Measurements from ENCODE around the gene HTR5A. TPM values are rescaled to one million over a fixed set of nuclear protein-coding genes. Genes with fewer than 3 reads are reported as not detected.

HTR5A gene
- total and polyA plus RNA-seq, 2 of the 13 experiments (the other 11 are each of a cell fraction or from before 2014, with no cell fraction given): not detected

GRCh38 chr7:155123413-155123812 is 53.3 kb downstream of the HTR5A start (continued):
- TF ChIP-seq MLLT10 (CRISPR knock-in tag; IDR thresholded peaks at IDR 0.05) (no peak), HBP1 (CRISPR knock-in tag; IDR thresholded peaks at IDR 0.05; ENCODE audit: low read depth) (no peak), KMT2B (CRISPR knock-in tag; IDR thresholded peaks at IDR 0.05) (no peak), ZNF615 (CRISPR knock-in tag; IDR thresholded peaks at IDR 0.05; ENCODE audit: borderline replicate concordance) (no peak)

- H3K4me3 ChIP-seq (replicated peaks in 1 of 3; ENCODE audit: insufficient read depth in 1 of 3, low read depth in 2 of 3, low read length in 3 of 3): no peak overlapping the region
- in situ Hi-C loops (cut with HindIII; ENCODE audit: extremely low pct_ligation_motif_present, low pct_unique_long_range_greater_than_20kb) (no loop called here), intact Hi-C loops (cut with micrococcal nuclease; ENCODE audit: unreplicated experiment) (no loop called here)
- H2AFZ ChIP-seq (ENCODE audit: low read length): no peak overlapping the region
- no peak for TF ChIP-seq ZNF101 (CRISPR knock-in tag; IDR thresholded peaks at IDR 0.05; ENCODE audit: borderline replicate concordance, low read depth)
- TF ChIP-seq ZNF772 (CRISPR knock-in tag; IDR thresholded peaks at IDR 0.05): no peak
- no peak for TF ChIP-seq ZNF3 (CRISPR knock-in tag; IDR thresholded peaks at IDR 0.05)
- no peak for TF ChIP-seq RBM22 (optimal IDR thresholded peaks at IDR 0.05; ENCODE audit: low read length)
- no peak for TF ChIP-seq FOXM1 (CRISPR knock-in tag; IDR thresholded peaks at IDR 0.05)
- no peak for TF ChIP-seq SAFB2 (CRISPR knock-in tag; IDR thresholded peaks at IDR 0.05; ENCODE audit: borderline replicate concordance, low read depth)
- no peak for TF ChIP-seq ZNF34 (CRISPR knock-in tag; IDR thresholded peaks at IDR 0.05; ENCODE audit: borderline replicate concordance)
- TF ChIP-seq TEF (CRISPR knock-in tag; IDR thresholded peaks at IDR 0.05): no peak
- TF ChIP-seq MAF1 (CRISPR knock-in tag; IDR thresholded peaks at IDR 0.05; ENCODE audit: borderline replicate concordance): no peak
- no peak for TF ChIP-seq ZNF678 (CRISPR knock-in tag; IDR thresholded peaks at IDR 0.05)
- TF ChIP-seq ZNF510 (CRISPR knock-in tag; IDR thresholded peaks at IDR 0.05; ENCODE audit: low read depth): no peak
- no peak for TF ChIP-seq ATRX (CRISPR knock-in tag; IDR thresholded peaks at IDR 0.05; ENCODE audit: borderline replicate concordance)
- no peak for TF ChIP-seq FOXA1 (IDR thresholded peaks at IDR 0.05)
- no peak for TF ChIP-seq FOXA1 (CRISPR knock-in tag; IDR thresholded peaks at IDR 0.05)
- no peak for TF ChIP-seq SP140L (CRISPR knock-in tag; IDR thresholded peaks at IDR 0.05; ENCODE audit: borderline replicate concordance)
- no peak for TF ChIP-seq ZBTB1 (CRISPR knock-in tag; IDR thresholded peaks at IDR 0.05; ENCODE audit: borderline replicate concordance)
- FAIRE-seq (no peak), DNase-seq (ENCODE audit: low spot score) (no peak), ATAC-seq (no peak)
- no peaks in the 10 kb centered on the region for H3K27me3 ChIP-seq (ENCODE audit: control insufficient read depth in 1 of 2, insufficient read depth in 2 of 2, low read length in 2 of 2)
- peaks cover 34% of the 10 kb centered on the region for H3K9me3 ChIP-seq (ENCODE audit: low read length)
- H4K20me1 ChIP-seq (ENCODE audit: insufficient read depth, low read length): no peaks in the 10 kb centered on the region
- H3K4me1 ChIP-seq (ENCODE audit: insufficient read depth, low read length): no peaks in the 10 kb centered on the region
- ChIA-PET POLR2A (no interaction called here), CTCF (ENCODE audit: low intra/inter-chr PET ratio, low total read pairs) (no interaction called here)
- H3K79me2 ChIP-seq (ENCODE audit: insufficient read depth, low read length): no peaks in the 10 kb centered on the region
- BruUV-seq (replicated peaks): no TSS peak
- no peak overlapping the region for H3K9ac ChIP-seq (ENCODE audit: insufficient read depth, low read depth, low read length)
- H3K27ac ChIP-seq (ENCODE audit: extremely low read length, insufficient read depth, low read length): no peak overlapping the region
- no peaks in the 10 kb centered on the region for H3K36me3 ChIP-seq (replicated peaks in 1 of 2; ENCODE audit: control insufficient read depth in 1 of 2, insufficient read depth in 2 of 2, low read length in 2 of 2)
- 46% methylated on average over 8 of the region's 8 CpGs for WGBS (ENCODE audit: low lambda C conversion rate)
- H3K4me2 ChIP-seq (ENCODE audit: low read depth, low read length): no peak overlapping the region
Observed at GRCh38 chr7:155124706-155125105, 54.6 kb downstream of the HTR5A start.
